DND-41 (cell line): ENCODE measurements around the gene RABL6.
"Not testable (repeated sequence)": the region's sequence is repeated elsewhere in the genome, so short reads cannot be mapped to it uniquely, and the experiment has no call there.

ENCODE experiments used
- ATAC-seq: fragments of 200-7000 bp; cut with Tn5 transposase; 3 replicates; pipeline ENCODE4 v1.9.1; 2021; ENCODE audit warnings: low read depth; ENCODE audit not compliant: insufficient read depth
- DNase-seq: peaks from one replicate; pipeline ENCODE4 v3.0.0-alpha.2; 2020
- H2AFZ ChIP-seq: 2 replicates; pipeline ENCODE4 v1.6.0; 2012; ENCODE audit warnings: low read depth, low read length
- H3K27ac ChIP-seq: 2 replicates; pipeline ENCODE4 v1.5.1; 2012; ENCODE audit warnings: low read length, inconsistent platforms
- H3K27me3 ChIP-seq: fragments of 200-600 bp; sonication (generic); 2 replicates; pipeline ENCODE4 v1.6.0; 2012; ENCODE audit warnings: low read length, mild to moderate bottlenecking, inconsistent platforms; ENCODE audit not compliant: insufficient read depth, poor library complexity
- H3K36me3 ChIP-seq: 2 replicates; pipeline ENCODE4 v1.5.1; 2012; ENCODE audit warnings: low read length, inconsistent platforms; ENCODE audit not compliant: insufficient read depth
- H3K4me1 ChIP-seq: 2 replicates; pipeline ENCODE4 v1.5.1; 2012; ENCODE audit warnings: mild to moderate bottlenecking, low read length; ENCODE audit not compliant: insufficient read depth
- H3K4me2 ChIP-seq: 2 replicates; pipeline ENCODE4 v1.6.0; 2012; ENCODE audit warnings: mild to moderate bottlenecking, moderate library complexity, low read length, inconsistent platforms; ENCODE audit not compliant: insufficient read depth
- H3K4me3 ChIP-seq, 2 experiments: fragments of 200-600 bp in 1 of 2; shearing (Covaris generic) in 1 of 2; 2 replicates each; pipeline ENCODE4 v1.5.1; 2012 to 2016; ENCODE audit warnings: inconsistent platforms in 2 of 2, low read length in 2 of 2, mild to moderate bottlenecking in 2 of 2, low read depth in 1 of 2, moderate library complexity in 1 of 2
- H3K79me2 ChIP-seq: 2 replicates; pipeline ENCODE4 v1.6.0; 2012; ENCODE audit warnings: low read length, inconsistent platforms; ENCODE audit not compliant: insufficient read depth
- H3K9ac ChIP-seq: 2 replicates; pipeline ENCODE4 v1.6.0; 2012; ENCODE audit warnings: low read depth, mild to moderate bottlenecking, inconsistent platforms, low read length, moderate library complexity
- H3K9me3 ChIP-seq: 2 replicates; pipeline ENCODE4 v1.5.1; 2012; ENCODE audit warnings: low read length, moderate library complexity, mild to moderate bottlenecking, inconsistent platforms; ENCODE audit not compliant: insufficient read depth, severe bottlenecking
- H4K20me1 ChIP-seq: 2 replicates; pipeline ENCODE4 v1.6.0; 2012; ENCODE audit warnings: low read length; ENCODE audit not compliant: insufficient read depth
- CTCF ChIP-seq: IDR thresholded peaks from 2 replicates; pipeline ENCODE4 v1.5.1; 2012; ENCODE audit warnings: borderline replicate concordance, low read length, moderate library complexity, mild to moderate bottlenecking; ENCODE audit not compliant: poor library complexity, severe bottlenecking; ENCODE audit errors: extremely low read depth
- EZH2 ChIP-seq: IDR thresholded peaks from 3 replicates; pipeline ENCODE4 v1.6.1; 2012; ENCODE audit warnings: borderline replicate concordance, low read depth, mild to moderate bottlenecking, moderate library complexity, low read length, inconsistent platforms; ENCODE audit not compliant: severe bottlenecking

RABL6 gene

GRCh38 chr9:136843801-136844740, 36.3 kb downstream of the RABL6 start:
- peak; percentile 58 for DNase-seq
- H3K27me3 ChIP-seq, H3K9ac ChIP-seq, H3K79me2 ChIP-seq, H3K27ac ChIP-seq, H2AFZ ChIP-seq, H3K4me3 ChIP-seq, ATAC-seq, H3K9me3 ChIP-seq, H3K4me2 ChIP-seq, H4K20me1 ChIP-seq: not testable (repeated sequence)
- TF ChIP-seq CTCF: peak; percentile 33
- peaks cover 25% of the 10 kb centered on the region for H3K4me1 ChIP-seq
- peaks cover 12% of the 10 kb centered on the region for H3K36me3 ChIP-seq

- H2AFZ ChIP-seq: no peak overlapping the region
- peaks cover 8% of the 10 kb centered on the region for H4K20me1 ChIP-seq
- no peak overlapping the region for H3K4me2 ChIP-seq
- peaks cover 4% of the 10 kb centered on the region; the same call in 1 of the 2 replicates for H3K36me3 ChIP-seq
- no peaks in the 10 kb centered on the region for H3K9me3 ChIP-seq
- H3K27ac ChIP-seq: no peak overlapping the region
- no peak for DNase-seq
- ATAC-seq: no peak
- no peak overlapping the region for H3K4me3 ChIP-seq
- no peak overlapping the region for H3K9ac ChIP-seq
- TF ChIP-seq EZH2: no peak
- TF ChIP-seq CTCF: no peak
- H3K4me1 ChIP-seq: peaks cover 29% of the 10 kb centered on the region
- H3K79me2 ChIP-seq: peaks cover 6% of the 10 kb centered on the region
- no peaks in the 10 kb centered on the region for H3K27me3 ChIP-seq
These were observed 37.2 kb downstream of the RABL6 start for GRCh38 chr9:136844761-136845464.

- Histone ChIP-seq H3K4me2 (no peak overlapping the region), H3K27ac (no peak overlapping the region), H4K20me1 (peaks cover 14% of the 10 kb centered on the region), H3K36me3 (peaks cover 10% of the 10 kb centered on the region; the same call in 1 of the 2 replicates), H3K79me2 (peaks cover 6% of the 10 kb centered on the region), H3K27me3 (no peaks in the 10 kb centered on the region), H3K9ac (no peak overlapping the region), H2AFZ (no peak overlapping the region), H3K9me3 (no peaks in the 10 kb centered on the region), H3K4me3 (no peak overlapping the region), H3K4me1 (peaks cover 35% of the 10 kb centered on the region)
- TF ChIP-seq EZH2 (no peak), CTCF (no peak)
- DNase-seq (no peak), ATAC-seq (no peak)
These were observed 37.9 kb downstream of the RABL6 start for GRCh38 chr9:136845465-136846260.
